Measurements from ENCODE around the gene GALNT14.

GALNT14 gene

GRCh38 chr2:30938196-30938595 lies 200.0 kb downstream of the GALNT14 start:
- DNase-seq (ENCODE audit: low spot score) = no peak
- no peaks in the 10 kb centered on the region for H3K27me3 ChIP-seq (ENCODE audit: insufficient read depth, poor library complexity, severe bottlenecking)
- no peak for TF ChIP-seq CTCF (IDR thresholded peaks at IDR 0.05; ENCODE audit: poor library complexity, severe bottlenecking)
- no peaks in the 10 kb centered on the region for H3K36me3 ChIP-seq (ENCODE audit: low read depth)
- H3K4me1 ChIP-seq (ENCODE audit: insufficient read depth, poor library complexity, severe bottlenecking) = no peaks in the 10 kb centered on the region
- H3K27ac ChIP-seq (ENCODE audit: poor library complexity, severe bottlenecking) = no peak overlapping the region
- H3K9me3 ChIP-seq (ENCODE audit: severe bottlenecking) = no peaks in the 10 kb centered on the region
- ATAC-seq (ENCODE audit: low read depth) = no peak
- H3K4me3 ChIP-seq (ENCODE audit: severe bottlenecking) = no peak overlapping the region

GRCh38 chr2:30936977-30937376 lies 201.3 kb downstream of the GALNT14 start:
- H3K36me3 ChIP-seq (ENCODE audit: low read depth) = no peaks in the 10 kb centered on the region
- no peak overlapping the region for H3K27ac ChIP-seq (ENCODE audit: poor library complexity, severe bottlenecking)
- H3K4me3 ChIP-seq (ENCODE audit: severe bottlenecking) = no peak overlapping the region
- ATAC-seq (ENCODE audit: low read depth) (no peak), DNase-seq (ENCODE audit: low spot score) (no peak)
- no peaks in the 10 kb centered on the region for H3K27me3 ChIP-seq (ENCODE audit: insufficient read depth, poor library complexity, severe bottlenecking)
- TF ChIP-seq CTCF (IDR thresholded peaks at IDR 0.05; ENCODE audit: poor library complexity, severe bottlenecking) = no peak
- H3K9me3 ChIP-seq (ENCODE audit: severe bottlenecking) = no peaks in the 10 kb centered on the region
- H3K4me1 ChIP-seq (ENCODE audit: insufficient read depth, poor library complexity, severe bottlenecking) = no peaks in the 10 kb centered on the region

- Histone ChIP-seq H3K4me1 (ENCODE audit: insufficient read depth, poor library complexity, severe bottlenecking) (no peaks in the 10 kb centered on the region), H3K27ac (ENCODE audit: poor library complexity, severe bottlenecking) (no peak overlapping the region), H3K36me3 (ENCODE audit: low read depth) (no peaks in the 10 kb centered on the region), H3K27me3 (ENCODE audit: insufficient read depth, poor library complexity, severe bottlenecking) (no peaks in the 10 kb centered on the region), H3K9me3 (ENCODE audit: severe bottlenecking) (no peaks in the 10 kb centered on the region), H3K4me3 (ENCODE audit: severe bottlenecking) (no peak overlapping the region)
- DNase-seq (ENCODE audit: low spot score) (no peak), ATAC-seq (ENCODE audit: low read depth) (no peak)
- TF ChIP-seq CTCF (IDR thresholded peaks at IDR 0.05; ENCODE audit: poor library complexity, severe bottlenecking) = no peak
Observed at GRCh38 chr2:30935795-30936194, 202.4 kb downstream of the GALNT14 start.

GRCh38 chr2:30934066-30934465 lies 204.2 kb downstream of the GALNT14 start:
- ATAC-seq (ENCODE audit: low read depth) = no peak
- H3K4me1 ChIP-seq (ENCODE audit: insufficient read depth, poor library complexity, severe bottlenecking) = no peaks in the 10 kb centered on the region
- TF ChIP-seq CTCF (IDR thresholded peaks at IDR 0.05; ENCODE audit: poor library complexity, severe bottlenecking) = no peak

GRCh38 chr2:30933496-30933895 lies 204.7 kb downstream of the GALNT14 start:
- TF ChIP-seq CTCF (IDR thresholded peaks at IDR 0.05; ENCODE audit: poor library complexity, severe bottlenecking) = no peak
- no peak for ATAC-seq (ENCODE audit: low read depth)
- no peaks in the 10 kb centered on the region for H3K9me3 ChIP-seq (ENCODE audit: severe bottlenecking)
- H3K27me3 ChIP-seq (ENCODE audit: insufficient read depth, poor library complexity, severe bottlenecking) = no peaks in the 10 kb centered on the region
- H3K4me1 ChIP-seq (ENCODE audit: insufficient read depth, poor library complexity, severe bottlenecking) = no peaks in the 10 kb centered on the region
- no peaks in the 10 kb centered on the region for H3K36me3 ChIP-seq (ENCODE audit: low read depth)
- no peak overlapping the region for H3K27ac ChIP-seq (ENCODE audit: poor library complexity, severe bottlenecking)
- DNase-seq (ENCODE audit: low spot score) = no peak
- no peak overlapping the region for H3K4me3 ChIP-seq (ENCODE audit: severe bottlenecking)

More at GRCh38 chr2:30934066-30934465, 204.2 kb downstream of the GALNT14 start:
- Histone ChIP-seq H3K27me3 (ENCODE audit: insufficient read depth, poor library complexity, severe bottlenecking) (no peaks in the 10 kb centered on the region), H3K9me3 (ENCODE audit: severe bottlenecking) (no peaks in the 10 kb centered on the region), H3K27ac (ENCODE audit: poor library complexity, severe bottlenecking) (no peak overlapping the region), H3K36me3 (ENCODE audit: low read depth) (no peaks in the 10 kb centered on the region), H3K4me3 (ENCODE audit: severe bottlenecking) (no peak overlapping the region)
- DNase-seq (ENCODE audit: low spot score) = no peak

Data from RWPE2 (cell line).